GM23248 (cell line): Measurements from ENCODE around the gene CDC34.

ENCODE experiments used
- EZH2 ChIP-seq: fragments of 200-600 bp; sonication (generic); IDR thresholded peaks from 2 replicates; pipeline ENCODE4 v1.6.1; 2018; ENCODE audit warnings: antibody characterized with exemption, mild to moderate bottlenecking; ENCODE audit not compliant: insufficient read depth, poor library complexity, severe bottlenecking
- EZH2phosphoT487 ChIP-seq: fragments of 200-600 bp; sonication (generic); IDR thresholded peaks from 2 replicates; pipeline ENCODE4 v1.6.1; 2018; ENCODE audit warnings: antibody characterized with exemption, moderate library complexity, mild to moderate bottlenecking, low read depth; ENCODE audit not compliant: insufficient read depth

DNA sequence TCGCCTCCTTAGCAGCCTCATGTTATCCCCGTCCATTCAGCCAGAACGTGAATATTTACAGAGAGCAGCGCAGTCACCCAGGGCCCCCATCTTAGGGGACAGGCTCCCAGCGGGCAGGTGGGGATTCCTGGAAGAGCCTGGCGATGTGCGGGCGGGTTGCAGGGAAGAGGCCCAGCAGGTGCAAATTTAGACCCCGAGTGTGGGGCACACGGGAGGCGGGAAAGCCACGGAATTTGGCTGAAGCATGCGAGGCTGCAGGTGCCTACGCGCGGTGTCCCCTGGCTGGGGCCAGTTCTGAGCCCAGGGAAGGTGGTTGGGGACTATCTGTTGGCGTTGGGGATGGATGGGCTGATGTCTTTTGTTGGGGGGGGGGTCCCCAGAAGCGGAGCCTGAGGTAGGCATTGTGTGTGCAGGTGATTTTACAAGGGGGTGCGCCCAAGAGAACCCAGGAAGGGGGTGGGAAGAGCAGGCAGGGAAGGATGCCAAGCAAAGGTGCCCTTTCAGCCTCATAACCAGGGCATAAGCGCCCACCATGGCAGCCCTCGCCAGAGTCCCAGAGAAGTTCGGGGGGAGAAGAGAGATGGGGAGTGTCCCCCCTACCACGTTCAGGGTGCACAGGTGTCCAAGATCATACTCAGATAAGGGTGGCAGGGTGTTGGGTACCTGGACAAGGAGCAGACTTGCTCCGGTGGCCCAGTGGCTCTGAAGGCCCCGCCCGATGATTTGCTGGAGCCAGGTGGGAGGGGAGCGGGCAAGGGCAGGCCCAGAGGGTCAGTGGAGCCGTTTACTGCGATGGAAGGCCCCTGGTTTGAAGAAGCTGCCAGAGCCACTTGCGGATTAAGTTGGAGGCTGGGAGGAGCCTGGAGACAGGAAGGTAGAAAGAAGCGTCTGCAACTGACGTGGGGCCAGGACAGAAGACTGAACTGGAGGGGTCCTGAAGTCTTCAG, 23.1 kb upstream of the CDC34 start:
- TF ChIP-seq EZH2 (no peak), EZH2phosphoT487 (no peak)
